OCI-LY7 (cell line): ENCODE data around the gene AUTS2. TPM values are rescaled to one million over a fixed set of nuclear protein-coding genes. Genes with fewer than 3 reads are reported as not detected.

Source experiments
- BruUV-seq: library from RNA; stranded (reverse); fragments of 400-500 nt; replicated peaks from 2 replicates; lab custom pipeline; 2021; lab: Mats Ljungman, UMichigan
- CTCF ChIA-PET: fragments of 300-600 bp; sonication (Branson Sonifier 250); formaldehyde crosslinking; loops from one replicate; lab custom pipeline; 2022; ENCODE audit warnings: antibody characterized with exemption; ENCODE audit not compliant: unreplicated experiment; lab: Charles Lee
- POLR2A ChIA-PET: fragments of 300-600 bp; sonication (Branson Sonifier 250); formaldehyde crosslinking; loops from one replicate; lab custom pipeline; 2022; ENCODE audit warnings: antibody characterized with exemption; lab: Charles Lee
- DNase-seq: peaks from one replicate; pipeline ENCODE4 v3.0.0-alpha.2; 2015; ENCODE audit warnings: low spot score
- H2AFZ ChIP-seq: fragments of 200-600 bp; sonication (generic), shearing (Covaris generic); 2 replicates; pipeline ENCODE4 v1.6.1; 2014; ENCODE audit warnings: mild to moderate bottlenecking, antibody characterized with exemption, low read length, moderate library complexity
- H3K27ac ChIP-seq: fragments of 200-600 bp; sonication (generic); 2 replicates; pipeline ENCODE4 v1.5.1; 2014; ENCODE audit warnings: mixed run types, low read depth, mild to moderate bottlenecking, moderate library complexity, low read length, inconsistent platforms; ENCODE audit not compliant: poor library complexity, severe bottlenecking
- H3K36me3 ChIP-seq: fragments of 200-600 bp; sonication (generic); 2 replicates; pipeline ENCODE4 v1.6.1; 2014; ENCODE audit warnings: mild to moderate bottlenecking, antibody characterized with exemption, low read length, moderate library complexity, mixed read lengths; ENCODE audit not compliant: insufficient read depth
- H3K4me1 ChIP-seq: fragments of 200-600 bp; sonication (generic); 2 replicates; pipeline ENCODE4 v1.5.1; 2014; ENCODE audit warnings: mild to moderate bottlenecking, low read length; ENCODE audit not compliant: insufficient read depth, poor library complexity, severe bottlenecking
- H3K4me2 ChIP-seq: fragments of 200-600 bp; sonication (generic); 2 replicates; pipeline ENCODE4 v1.6.1; 2014; ENCODE audit warnings: mild to moderate bottlenecking, low read length
- H3K4me3 ChIP-seq: fragments of 200-600 bp; sonication (generic); 2 replicates; pipeline ENCODE4 v1.5.1; 2014; ENCODE audit warnings: mild to moderate bottlenecking, low read depth, low read length; ENCODE audit not compliant: poor library complexity, severe bottlenecking
- H3K79me2 ChIP-seq: fragments of 200-600 bp; sonication (generic); 2 replicates; pipeline ENCODE4 v1.6.1; 2016; ENCODE audit warnings: low read depth, mild to moderate bottlenecking, low read length, moderate library complexity, mixed read lengths; ENCODE audit not compliant: insufficient read depth
- H3K9me2 ChIP-seq: fragments of 200-600 bp; sonication (generic); 2 replicates; pipeline ENCODE4 v1.6.1; 2016; ENCODE audit warnings: mild to moderate bottlenecking, low read length, mixed read lengths; ENCODE audit not compliant: insufficient read depth
- H3K9me3 ChIP-seq: fragments of 200-600 bp; sonication (generic); 2 replicates; pipeline ENCODE4 v1.6.1; 2014; ENCODE audit warnings: mild to moderate bottlenecking, mixed run types, low read length, mixed read lengths
- H4K20me1 ChIP-seq: fragments of 200-600 bp; sonication (generic); 2 replicates; pipeline ENCODE4 v1.6.1; 2014; ENCODE audit warnings: mild to moderate bottlenecking, antibody characterized with exemption, low read length, moderate library complexity, mixed read lengths; ENCODE audit not compliant: insufficient read depth
- EZH2phosphoT487 ChIP-seq: fragments of 200-600 bp; sonication (generic); IDR thresholded peaks from 2 replicates; pipeline ENCODE4 v1.6.1; 2018; ENCODE audit warnings: low read depth, borderline replicate concordance, mild to moderate bottlenecking, mixed run types, antibody characterized with exemption, low read length, moderate library complexity, mixed read lengths
- intact Hi-C: fragments of 100-400 bp; cut with micrococcal nuclease; formaldehyde crosslinking; loops from one replicate; pipeline ENCODE4 v1.10.0; 2022; ENCODE audit not compliant: unreplicated experiment
- total RNA-seq, 2 experiments: library from RNA; depleted of rRNA in 1 of 2; stranded (reverse); fragments of >200 nt in 1 of 2; shearing (Covaris generic) in 1 of 2; gene quantifications; 2 replicates each; pipeline ENCODE4 v1.2.3, GENCODE V29; 2014 to 2022
- TF ChIP-seq, protein P1 (sequence below): fragments of 200-600 bp; sonication (generic); conservative IDR thresholded peaks from 2 replicates; pipeline ENCODE4 v1.5.1; 2014; ENCODE audit warnings: mild to moderate bottlenecking, antibody characterized with exemption, low read length, moderate library complexity, mixed read lengths

Gene AUTS2
- total RNA-seq, 2 experiments from 2014 or later = 37.9 to 78.5 TPM

DNA sequence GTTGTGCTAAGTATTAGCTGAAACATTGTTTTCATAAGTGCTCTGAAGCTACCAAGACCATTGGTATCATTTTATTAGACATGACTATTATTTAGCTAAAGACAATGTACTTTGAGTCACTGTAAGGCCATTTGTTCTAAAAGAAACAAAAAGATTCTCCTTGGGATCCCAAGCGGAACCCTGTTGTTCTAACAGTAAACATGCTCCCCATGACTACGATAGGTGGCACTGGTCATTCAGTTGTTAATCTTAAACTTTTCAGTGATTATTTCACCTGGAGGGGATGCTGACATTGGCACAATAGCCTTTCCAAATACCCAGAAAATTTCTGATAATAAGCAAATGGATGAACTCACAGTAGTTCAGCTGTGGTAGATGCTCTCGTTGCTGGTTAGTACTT is 715.0 kb downstream of the AUTS2 start:
- no peaks in the 10 kb centered on the region for H3K36me3 ChIP-seq
- H3K79me2 ChIP-seq = no peaks in the 10 kb centered on the region
- H3K9me3 ChIP-seq = no peaks in the 10 kb centered on the region
- no peak for DNase-seq
- BruUV-seq = no TSS peak
- TF ChIP-seq, protein P1, sequence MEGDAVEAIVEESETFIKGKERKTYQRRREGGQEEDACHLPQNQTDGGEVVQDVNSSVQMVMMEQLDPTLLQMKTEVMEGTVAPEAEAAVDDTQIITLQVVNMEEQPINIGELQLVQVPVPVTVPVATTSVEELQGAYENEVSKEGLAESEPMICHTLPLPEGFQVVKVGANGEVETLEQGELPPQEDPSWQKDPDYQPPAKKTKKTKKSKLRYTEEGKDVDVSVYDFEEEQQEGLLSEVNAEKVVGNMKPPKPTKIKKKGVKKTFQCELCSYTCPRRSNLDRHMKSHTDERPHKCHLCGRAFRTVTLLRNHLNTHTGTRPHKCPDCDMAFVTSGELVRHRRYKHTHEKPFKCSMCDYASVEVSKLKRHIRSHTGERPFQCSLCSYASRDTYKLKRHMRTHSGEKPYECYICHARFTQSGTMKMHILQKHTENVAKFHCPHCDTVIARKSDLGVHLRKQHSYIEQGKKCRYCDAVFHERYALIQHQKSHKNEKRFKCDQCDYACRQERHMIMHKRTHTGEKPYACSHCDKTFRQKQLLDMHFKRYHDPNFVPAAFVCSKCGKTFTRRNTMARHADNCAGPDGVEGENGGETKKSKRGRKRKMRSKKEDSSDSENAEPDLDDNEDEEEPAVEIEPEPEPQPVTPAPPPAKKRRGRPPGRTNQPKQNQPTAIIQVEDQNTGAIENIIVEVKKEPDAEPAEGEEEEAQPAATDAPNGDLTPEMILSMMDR = no peak
- no peak for TF ChIP-seq EZH2phosphoT487
- no peaks in the 10 kb centered on the region for H3K4me1 ChIP-seq
- no peak overlapping the region for H3K27ac ChIP-seq
- POLR2A ChIA-PET = no interaction called here
- no peaks in the 10 kb centered on the region for H3K9me2 ChIP-seq
- no peak overlapping the region for H3K4me3 ChIP-seq
- intact Hi-C loops = no loop called here
- no peak overlapping the region for H3K4me2 ChIP-seq
- CTCF ChIA-PET = no interaction called here
- H4K20me1 ChIP-seq = no peaks in the 10 kb centered on the region
- H2AFZ ChIP-seq = no peak overlapping the region

DNA sequence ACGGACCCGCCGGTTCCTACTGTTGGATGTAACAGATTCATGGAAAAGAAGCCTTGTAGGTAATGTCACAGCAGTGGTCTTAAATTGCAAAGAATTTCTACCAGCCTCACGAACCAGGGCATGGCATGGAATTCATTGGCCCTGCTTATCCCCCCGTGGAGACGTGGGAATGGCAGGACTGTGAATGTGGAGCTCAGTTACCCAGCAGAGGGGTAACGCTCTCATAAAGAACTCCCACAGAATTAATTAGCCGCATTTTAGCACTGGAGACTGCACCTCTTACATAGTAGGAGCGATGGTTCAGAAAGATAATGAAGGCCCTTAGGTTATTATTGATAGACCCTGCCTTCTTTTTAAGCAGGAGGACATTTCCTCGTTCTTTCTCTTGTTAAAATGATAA is 715.4 kb downstream of the AUTS2 start:
- no TSS peak for BruUV-seq
- POLR2A ChIA-PET = no interaction called here
- intact Hi-C loops = no loop called here
- Histone ChIP-seq H3K79me2 (no peaks in the 10 kb centered on the region), H3K4me1 (no peaks in the 10 kb centered on the region), H4K20me1 (no peaks in the 10 kb centered on the region), H3K4me2 (no peak overlapping the region), H2AFZ (no peak overlapping the region), H3K9me3 (no peaks in the 10 kb centered on the region), H3K27ac (no peak overlapping the region), H3K36me3 (no peaks in the 10 kb centered on the region), H3K4me3 (no peak overlapping the region), H3K9me2 (no peaks in the 10 kb centered on the region)
- DNase-seq = no peak
- TF ChIP-seq, protein P1 = no peak
- TF ChIP-seq EZH2phosphoT487 = no peak
- CTCF ChIA-PET = no interaction called here

DNA sequence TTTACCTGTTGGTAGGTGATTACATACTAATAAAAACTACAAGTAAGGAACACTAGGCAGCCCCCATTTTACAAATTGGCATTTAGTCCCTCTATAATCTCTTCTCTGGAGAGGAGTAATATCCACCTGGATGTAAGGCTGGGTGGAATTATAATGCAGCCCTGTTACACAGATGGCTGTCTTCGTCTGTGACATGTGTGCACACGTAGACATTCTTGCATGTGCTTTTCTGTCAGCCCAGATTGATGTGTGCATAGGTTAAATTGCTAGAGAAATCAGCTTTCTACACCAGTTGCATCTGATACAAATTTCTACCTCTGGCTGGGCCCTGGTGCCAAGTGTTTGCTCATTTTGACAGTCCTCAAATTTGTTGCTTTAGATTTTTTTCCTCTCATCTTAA is 715.9 kb downstream of the AUTS2 start:
- TF ChIP-seq, protein P1 = no peak
- no peak for TF ChIP-seq EZH2phosphoT487
- H3K9me3 ChIP-seq = no peaks in the 10 kb centered on the region
- no peak for DNase-seq
- CTCF ChIA-PET = interaction anchor here (1.4 kb wide), 1 partner anchor 40 kb away, joined by 3 read pairs; no protein-coding TSS in a partner anchor
- no peaks in the 10 kb centered on the region for H4K20me1 ChIP-seq
- H3K4me3 ChIP-seq = no peak overlapping the region
- H3K79me2 ChIP-seq = no peaks in the 10 kb centered on the region
- H3K9me2 ChIP-seq = no peaks in the 10 kb centered on the region
- POLR2A ChIA-PET = no interaction called here
- H3K4me1 ChIP-seq = no peaks in the 10 kb centered on the region
- intact Hi-C loops = no loop called here
- no peak overlapping the region for H3K4me2 ChIP-seq
- no peak overlapping the region for H2AFZ ChIP-seq
- no peaks in the 10 kb centered on the region for H3K36me3 ChIP-seq
- no peak overlapping the region for H3K27ac ChIP-seq
- BruUV-seq = no TSS peak
